ENCODE data around the gene PDZD2.

The PDZD2 gene

GRCh38 chr5:32157078-32157477, 518.1 kb downstream of the PDZD2 start:
- no peak for DNase-seq

GRCh38 chr5:32158679-32158975, 519.7 kb downstream of the PDZD2 start:
- DNase-seq, result no peak

GRCh38 chr5:32159328-32160072, 520.6 kb downstream of the PDZD2 start:
- DNase-seq, result no peak

- no peak for DNase-seq
Observed at GRCh38 chr5:32160228-32160627, 521.3 kb downstream of the PDZD2 start.
